Loucy (cell line): ENCODE measurements around the gene NUDT7.

Experiments
- EZH2phosphoT487 ChIP-seq: fragments of 200-600 bp; IDR thresholded peaks from 2 replicates; pipeline ENCODE4 v1.6.1; 2018; ENCODE audit warnings: antibody characterized with exemption, mild to moderate bottlenecking, moderate library complexity, borderline replicate concordance
- TF ChIP-seq, protein P1 (sequence below): fragments of 200-600 bp; sonication (generic); conservative IDR thresholded peaks from 2 replicates; pipeline ENCODE4 v1.5.1; 2014; ENCODE audit warnings: mild to moderate bottlenecking, antibody characterized with exemption, low read length

DNA sequence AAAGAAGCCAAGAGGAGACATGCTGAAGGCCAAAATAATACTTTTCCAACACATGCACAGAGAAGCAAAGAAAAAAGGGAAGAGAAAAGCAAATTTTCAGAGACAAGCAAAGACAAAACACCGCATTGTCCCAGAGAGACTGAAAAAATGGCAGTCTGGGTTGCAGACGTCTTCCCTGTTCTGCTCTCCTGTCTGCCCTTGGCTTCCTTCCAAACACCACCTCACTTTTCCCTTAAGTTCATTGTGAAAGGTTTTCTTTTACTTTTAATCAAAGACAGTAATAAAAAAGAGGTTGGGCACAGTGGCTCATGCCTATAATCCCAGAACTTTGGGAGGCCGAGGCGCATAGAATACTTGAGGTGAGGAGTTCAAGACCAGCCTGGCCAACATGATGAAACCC lies 44.9 kb downstream of the NUDT7 start:
- TF ChIP-seq, protein P1, sequence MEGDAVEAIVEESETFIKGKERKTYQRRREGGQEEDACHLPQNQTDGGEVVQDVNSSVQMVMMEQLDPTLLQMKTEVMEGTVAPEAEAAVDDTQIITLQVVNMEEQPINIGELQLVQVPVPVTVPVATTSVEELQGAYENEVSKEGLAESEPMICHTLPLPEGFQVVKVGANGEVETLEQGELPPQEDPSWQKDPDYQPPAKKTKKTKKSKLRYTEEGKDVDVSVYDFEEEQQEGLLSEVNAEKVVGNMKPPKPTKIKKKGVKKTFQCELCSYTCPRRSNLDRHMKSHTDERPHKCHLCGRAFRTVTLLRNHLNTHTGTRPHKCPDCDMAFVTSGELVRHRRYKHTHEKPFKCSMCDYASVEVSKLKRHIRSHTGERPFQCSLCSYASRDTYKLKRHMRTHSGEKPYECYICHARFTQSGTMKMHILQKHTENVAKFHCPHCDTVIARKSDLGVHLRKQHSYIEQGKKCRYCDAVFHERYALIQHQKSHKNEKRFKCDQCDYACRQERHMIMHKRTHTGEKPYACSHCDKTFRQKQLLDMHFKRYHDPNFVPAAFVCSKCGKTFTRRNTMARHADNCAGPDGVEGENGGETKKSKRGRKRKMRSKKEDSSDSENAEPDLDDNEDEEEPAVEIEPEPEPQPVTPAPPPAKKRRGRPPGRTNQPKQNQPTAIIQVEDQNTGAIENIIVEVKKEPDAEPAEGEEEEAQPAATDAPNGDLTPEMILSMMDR = no peak
- TF ChIP-seq EZH2phosphoT487 = no peak
